Activated B cell treated with CpG ODN at 0.5 μM for 24 hours (primary cell): ENCODE data around the gene RBBP7. TPM values are rescaled to one million over a fixed set of nuclear protein-coding genes. Genes with fewer than 3 reads are reported as not detected.

ENCODE experiments used
- ATAC-seq: fragments of 200-7000 bp; cut with Tn5 transposase; one replicate; pipeline ENCODE4 v1.10.0; 2021; ENCODE audit warnings: low read depth, mild to moderate bottlenecking, moderate library complexity
- CTCF ChIA-PET: fragments of 350-600 bp; sonication (Branson Sonifier 250); formaldehyde crosslinking; loops from one replicate; lab custom pipeline; 2021; ENCODE audit warnings: antibody characterized with exemption; lab: Charles Lee
- POLR2A ChIA-PET: fragments of 350-600 bp; sonication (Branson Sonifier 250); formaldehyde crosslinking; loops from one replicate; lab custom pipeline; 2021; ENCODE audit warnings: antibody characterized with exemption; lab: Charles Lee
- DNase-seq: peaks from one replicate; pipeline ENCODE4 v3.0.0; 2022
- H3K27ac Mint-ChIP-seq: one replicate; pipeline ENCODE4 v1.8.0; 2020; ENCODE audit warnings: mixed read lengths
- H3K27me3 Mint-ChIP-seq: one replicate; pipeline ENCODE4 v1.8.0; 2021; ENCODE audit warnings: mixed read lengths
- H3K36me3 Mint-ChIP-seq: one replicate; pipeline ENCODE4 v1.8.0; 2021; ENCODE audit warnings: low read depth, mixed read lengths
- H3K4me1 Mint-ChIP-seq: one replicate; pipeline ENCODE4 v1.8.0; 2021; ENCODE audit warnings: mixed read lengths
- H3K4me3 Mint-ChIP-seq: one replicate; pipeline ENCODE4 v1.8.0; 2020; ENCODE audit warnings: mild to moderate bottlenecking, mixed read lengths
- H3K9me3 Mint-ChIP-seq: one replicate; pipeline ENCODE4 v1.8.0; 2020; ENCODE audit warnings: mixed read lengths
- CTCF ChIP-seq: fragments of 200-600 bp; IDR thresholded peaks from one replicate; pipeline ENCODE4 v1.8.0; 2022; ENCODE audit warnings: antibody characterized with exemption, mild to moderate bottlenecking
- intact Hi-C: fragments of 100-400 bp; cut with micrococcal nuclease; formaldehyde crosslinking; loops from one replicate; pipeline ENCODE4 v1.15.1; 2024
- total RNA-seq: library from RNA; stranded (reverse); gene quantifications from 2 replicates; pipeline ENCODE4 v1.2.3, GENCODE V29; 2022

The RBBP7 gene
- total RNA-seq, 1 donor from 2014 or later = 97.9 TPM

- no peaks in the 10 kb centered on the region for H3K9me3 Mint-ChIP-seq
- no peaks in the 10 kb centered on the region for H3K27me3 Mint-ChIP-seq
- no peak overlapping the region for H3K27ac Mint-ChIP-seq
- CTCF ChIA-PET = no interaction called here
- peak overlapping the region; percentile 19 for H3K4me3 Mint-ChIP-seq
- no peak for TF ChIP-seq CTCF
- ATAC-seq (peak; percentile 34), DNase-seq (no peak)
- H3K36me3 Mint-ChIP-seq = peaks cover 10% of the 10 kb centered on the region
- POLR2A ChIA-PET = interaction anchor here (0.6 kb wide), 1 partner anchor 105 kb away, joined by 5 read pairs; no protein-coding TSS in a partner anchor
- peaks cover 27% of the 10 kb centered on the region for H3K4me1 Mint-ChIP-seq
- intact Hi-C loops = no loop called here
Measured at GRCh38 chrX:16804923-16805464, 65.2 kb downstream of the RBBP7 start.

GRCh38 chrX:16797841-16798240 is 72.3 kb downstream of the RBBP7 start:
- CTCF ChIA-PET = no interaction called here
- H3K36me3 Mint-ChIP-seq = peaks cover 21% of the 10 kb centered on the region

GRCh38 chrX:16797358-16797757 is 72.8 kb downstream of the RBBP7 start:
- Mint-ChIP-seq H3K27ac (no peak overlapping the region), H3K9me3 (no peaks in the 10 kb centered on the region), H3K4me1 (peaks cover 2% of the 10 kb centered on the region), H3K27me3 (no peaks in the 10 kb centered on the region), H3K36me3 (peaks cover 19% of the 10 kb centered on the region), H3K4me3 (no peak overlapping the region)
- intact Hi-C loops = no loop called here
- ChIA-PET POLR2A (no interaction called here), CTCF (no interaction called here)
- no peak for ATAC-seq
- no peak for TF ChIP-seq CTCF
- no peak for DNase-seq

More at GRCh38 chrX:16797841-16798240, 72.3 kb downstream of the RBBP7 start:
- no peak for DNase-seq
- POLR2A ChIA-PET = no interaction called here
- intact Hi-C loops = no loop called here
- Mint-ChIP-seq H3K4me3 (no peak overlapping the region), H3K27me3 (no peaks in the 10 kb centered on the region), H3K9me3 (no peaks in the 10 kb centered on the region), H3K27ac (no peak overlapping the region), H3K4me1 (peaks cover 2% of the 10 kb centered on the region)
- no peak for ATAC-seq
- TF ChIP-seq CTCF = no peak

- POLR2A ChIA-PET = interaction anchor here (0.7 kb wide), 1 partner anchor 96 kb away, joined by 3 read pairs; no protein-coding TSS in a partner anchor
- ATAC-seq = no peak
- H3K9me3 Mint-ChIP-seq = no peaks in the 10 kb centered on the region
- peaks cover 19% of the 10 kb centered on the region for H3K36me3 Mint-ChIP-seq
- no peak for DNase-seq
- no peak overlapping the region for H3K4me3 Mint-ChIP-seq
- TF ChIP-seq CTCF = no peak
- H3K27me3 Mint-ChIP-seq = no peaks in the 10 kb centered on the region
- no peak overlapping the region for H3K27ac Mint-ChIP-seq
- H3K4me1 Mint-ChIP-seq = peaks cover 2% of the 10 kb centered on the region
- CTCF ChIA-PET = no interaction called here
- intact Hi-C loops = no loop called here
Measured at GRCh38 chrX:16796298-16796697, 73.9 kb downstream of the RBBP7 start.

Other genes with a start within 250 kb of the RBBP7 start
- not detected in 2 replicates for gene S100G, start 220.2 kb downstream of the RBBP7 start, total RNA-seq
- 8.0 and 9.9 TPM in 2 replicates for gene CTPS2, start 157.7 kb downstream of the RBBP7 start, total RNA-seq
- gene SYAP1, start 150.8 kb downstream of the RBBP7 start, total RNA-seq = 14.9 and 16.8 TPM in 2 replicates
- gene TXLNG, start 83.9 kb downstream of the RBBP7 start, total RNA-seq = 12.7 and 13.1 TPM in 2 replicates
- gene REPS2, start 76.3 kb upstream of the RBBP7 start, total RNA-seq = 1.6 and 2.0 TPM in 2 replicates